ENCODE data around the gene MALRD1. TPM values are rescaled to one million over a fixed set of nuclear protein-coding genes. Genes with fewer than 3 reads are reported as not detected.

MALRD1 gene
- total RNA-seq, 4 donors from 2014 or later, result 0.50 to 2.8 (median 1.6) TPM

- Histone ChIP-seq H3K27ac (no peak overlapping the region), H3K27me3 (no peaks in the 10 kb centered on the region), H3K9me3 (no peaks in the 10 kb centered on the region), H3K36me3 (no peaks in the 10 kb centered on the region), H3K4me1 (no peaks in the 10 kb centered on the region), H3K4me3 (no peak overlapping the region)
- TF ChIP-seq POLR2AphosphoS5 (IDR thresholded peaks at IDR 0.05) (no peak), EP300 (IDR thresholded peaks at IDR 0.05) (no peak), CTCF (IDR thresholded peaks at IDR 0.05) (no peak), POLR2A (IDR thresholded peaks at IDR 0.05) (no peak)
- 21% methylated on average over 2 of the region's 2 CpGs; no CpG with 5 or more reads in 1 of the 2 donors for WGBS, 2 donors (ENCODE audit: low coverage in 1 of 2)
- ATAC-seq, result no peak
These were observed 120.0 kb downstream of the MALRD1 start for GRCh38 chr10:19168584-19168983.

DNA sequence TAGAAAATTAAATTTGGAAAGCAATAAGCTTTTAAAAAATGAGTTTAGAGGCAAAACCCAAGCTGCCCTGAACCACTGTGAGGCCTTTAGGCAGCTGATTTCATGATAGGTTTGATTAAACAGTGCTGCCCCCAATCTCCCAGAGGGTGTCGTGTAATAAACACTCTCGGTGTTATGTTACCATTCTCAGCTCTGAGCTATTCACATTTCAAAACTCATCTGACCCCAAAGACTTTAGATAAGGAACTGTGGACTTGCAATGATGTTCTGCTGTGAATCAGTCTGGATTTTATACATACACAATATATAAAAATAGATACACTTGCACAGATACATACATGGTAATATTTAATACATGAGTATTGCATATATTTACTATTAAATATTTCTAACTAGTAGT lies 120.4 kb downstream of the MALRD1 start:
- TF ChIP-seq CTCF (IDR thresholded peaks at IDR 0.05) (no peak), POLR2AphosphoS5 (IDR thresholded peaks at IDR 0.05) (no peak), POLR2A (IDR thresholded peaks at IDR 0.05) (no peak), EP300 (IDR thresholded peaks at IDR 0.05) (no peak)
- 22 to 83% methylated on average over 2 of the region's 2 CpGs for WGBS, 2 donors (ENCODE audit: low coverage in 1 of 2)
- H3K27ac ChIP-seq, result no peak overlapping the region
- H3K27me3 ChIP-seq, result no peaks in the 10 kb centered on the region
- no peak for ATAC-seq
- H3K36me3 ChIP-seq, result no peaks in the 10 kb centered on the region
- H3K9me3 ChIP-seq, result no peaks in the 10 kb centered on the region
- no peak overlapping the region for H3K4me3 ChIP-seq
- H3K4me1 ChIP-seq, result no peaks in the 10 kb centered on the region

GRCh38 chr10:19169684-19170083 lies 121.1 kb downstream of the MALRD1 start:
- H3K4me1 ChIP-seq, result no peaks in the 10 kb centered on the region
- ATAC-seq, result no peak
- H3K4me3 ChIP-seq, result no peak overlapping the region
- no peaks in the 10 kb centered on the region for H3K27me3 ChIP-seq
- no peaks in the 10 kb centered on the region for H3K36me3 ChIP-seq
- H3K27ac ChIP-seq, result no peak overlapping the region
- H3K9me3 ChIP-seq, result no peaks in the 10 kb centered on the region
- 50 to 51% methylated on average over 2 of the region's 2 CpGs for WGBS, 2 donors (ENCODE audit: low coverage in 1 of 2)
- no peak for TF ChIP-seq POLR2AphosphoS5 (IDR thresholded peaks at IDR 0.05)
- no peak for TF ChIP-seq CTCF (IDR thresholded peaks at IDR 0.05)
- TF ChIP-seq POLR2A (IDR thresholded peaks at IDR 0.05), result no peak
- TF ChIP-seq EP300 (IDR thresholded peaks at IDR 0.05), result no peak

GRCh38 chr10:19178675-19179074 lies 130.1 kb downstream of the MALRD1 start:
- ATAC-seq, result no peak
- Histone ChIP-seq H3K9me3 (no peaks in the 10 kb centered on the region), H3K27me3 (no peaks in the 10 kb centered on the region), H3K4me1 (no peaks in the 10 kb centered on the region), H3K27ac (no peak overlapping the region), H3K36me3 (no peaks in the 10 kb centered on the region), H3K4me3 (no peak overlapping the region)
- TF ChIP-seq POLR2A (IDR thresholded peaks at IDR 0.05) (no peak), EP300 (IDR thresholded peaks at IDR 0.05) (no peak), CTCF (IDR thresholded peaks at IDR 0.05) (no peak)
- 86 to 93% methylated on average over 6 to 8 of the region's 8 CpGs for WGBS, 2 donors (ENCODE audit: low coverage in 1 of 2)

GRCh38 chr10:19184891-19185290 lies 136.3 kb downstream of the MALRD1 start:
- no peaks in the 10 kb centered on the region for H3K36me3 ChIP-seq
- no peak for TF ChIP-seq POLR2AphosphoS5 (IDR thresholded peaks at IDR 0.05)
- TF ChIP-seq POLR2A (IDR thresholded peaks at IDR 0.05), result no peak
- no peak for TF ChIP-seq EP300 (IDR thresholded peaks at IDR 0.05)
- TF ChIP-seq CTCF (IDR thresholded peaks at IDR 0.05), result no peak
- peaks cover 0 to 4% (median 0%) of the 10 kb centered on the region in 3 donors for H3K9me3 ChIP-seq
- no peak overlapping the region for H3K27ac ChIP-seq
- no peaks in the 10 kb centered on the region for H3K4me1 ChIP-seq
- no peaks in the 10 kb centered on the region for H3K27me3 ChIP-seq
- WGBS, 2 donors (ENCODE audit: low coverage in 1 of 2), result 34 to 36% methylated on average over 2 of the region's 2 CpGs
- no peak for ATAC-seq
- H3K4me3 ChIP-seq, result no peak overlapping the region
